GOT3 (cell line): ENCODE measurements around the gene EVL.
"Not testable (repeated sequence)": the region's sequence is repeated elsewhere in the genome, so short reads cannot be mapped to it uniquely, and the experiment has no call there.

Experiments
- DNase-seq: peaks from one replicate; lab custom pipeline; 2025; ENCODE audit warnings: mixed read lengths; lab: John Stamatoyannopoulos, UW

Gene EVL

GRCh38 chr14:100147691-100148464 is 82.7 kb downstream of the EVL start:
- no peak for DNase-seq

- no peak for DNase-seq
Measured at GRCh38 chr14:100148837-100149731, 83.9 kb downstream of the EVL start.

- DNase-seq = no peak
Measured at GRCh38 chr14:100149851-100150611, 84.8 kb downstream of the EVL start.

GRCh38 chr14:100150932-100151587 is 85.8 kb downstream of the EVL start:
- no peak for DNase-seq

- no peak for DNase-seq
Measured at GRCh38 chr14:100152091-100152490, 86.9 kb downstream of the EVL start.

GRCh38 chr14:100153560-100153959 is 88.3 kb downstream of the EVL start:
- DNase-seq = no peak

GRCh38 chr14:100155049-100155621 is 89.9 kb downstream of the EVL start:
- no peak for DNase-seq

GRCh38 chr14:100155756-100156616 is 90.8 kb downstream of the EVL start:
- no peak for DNase-seq

GRCh38 chr14:100156776-100157175 is 91.6 kb downstream of the EVL start:
- DNase-seq = no peak

GRCh38 chr14:100157548-100158232 is 92.5 kb downstream of the EVL start:
- not testable (repeated sequence) for DNase-seq

- no peak for DNase-seq
Measured at GRCh38 chr14:100158566-100159093, 93.4 kb downstream of the EVL start.

- no peak for DNase-seq
Measured at GRCh38 chr14:100159094-100159864, 94.1 kb downstream of the EVL start, which contains the start of gene DEGS2. TSS of gene DEGS2 (minus strand) at chr14:100159645. CDS start at chr14:100159587, 58 bp downstream.

GRCh38 chr14:100159865-100160533 is 94.8 kb downstream of the EVL start:
- DNase-seq = no peak

GRCh38 chr14:100160534-100160916 is 95.3 kb downstream of the EVL start:
- no peak for DNase-seq

- DNase-seq = no peak
Measured at GRCh38 chr14:100165376-100165775, 100.2 kb downstream of the EVL start.

GRCh38 chr14:100165831-100166440 is 100.7 kb downstream of the EVL start:
- no peak for DNase-seq

- no peak for DNase-seq
Measured at GRCh38 chr14:100168506-100168905, 103.3 kb downstream of the EVL start.

- DNase-seq = no peak
Measured at GRCh38 chr14:100170880-100171279, 105.7 kb downstream of the EVL start.
